ENCODE data around the gene ALPP. TPM values are rescaled to one million over a fixed set of nuclear protein-coding genes. Genes with fewer than 3 reads are reported as not detected.
A peak's percentile ranks its signal among the peaks of the same experiment; 100 is the strongest.

ALPP gene
- total RNA-seq, 1 experiment from 2014 or later, result 8.6 TPM

DNA sequence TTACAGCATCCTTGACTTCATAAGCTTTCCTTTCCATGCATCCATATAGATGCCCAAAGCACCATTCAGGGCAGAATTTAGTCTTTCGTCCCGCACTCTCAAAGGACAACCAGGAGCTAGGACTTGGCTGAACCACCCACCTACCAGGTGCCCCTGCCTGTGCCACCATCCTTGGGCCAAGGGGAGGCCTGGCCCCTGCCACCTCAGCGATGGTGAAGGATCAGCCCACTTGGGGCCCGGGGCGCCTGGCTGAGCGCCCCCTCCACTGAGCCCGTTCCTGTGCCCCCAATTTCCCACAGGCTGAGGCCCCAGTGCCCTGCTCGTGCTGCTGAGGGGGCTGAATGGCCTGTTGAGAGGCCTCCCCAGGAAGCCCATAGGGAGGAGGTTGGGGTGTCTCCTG is 33.3 kb upstream of the ALPP start:
- Histone ChIP-seq H4K20me1 (ENCODE audit: low read length) (no peaks in the 10 kb centered on the region), H2AFZ (ENCODE audit: low read length) (no peak overlapping the region), H3K4me3 (ENCODE audit: low read length) (no peak overlapping the region), H3K36me3 (ENCODE audit: low read depth, low read length) (no peaks in the 10 kb centered on the region), H3F3A (ENCODE audit: low read length, unreplicated experiment) (no peaks in the 10 kb centered on the region), H3K79me2 (ENCODE audit: low read length) (no peaks in the 10 kb centered on the region), H3K27ac (ENCODE audit: low read length) (no peak overlapping the region), H3K27me3 (ENCODE audit: low read length) (no peaks in the 10 kb centered on the region), H3K4me1 (ENCODE audit: insufficient read depth, low read length) (peaks cover 4% of the 10 kb centered on the region; the same call in 1 of the 2 replicates), H3K4me2 (ENCODE audit: low read length) (no peak overlapping the region), H3K9me2 (replicated peaks; ENCODE audit: low read length) (no peaks in the 10 kb centered on the region), H3K9me3 (ENCODE audit: low read length) (no peaks in the 10 kb centered on the region), H3K9ac (ENCODE audit: low read length) (no peak overlapping the region)
- ChIA-PET POLR2A (ENCODE audit: unreplicated experiment) (no interaction called here), CTCF (no interaction called here)
- no TSS peak for BruUV-seq (replicated peaks)
- intact Hi-C loops (cut with micrococcal nuclease), result no loop called here
- no peak for ATAC-seq
- TF ChIP-seq EZH2 (IDR thresholded peaks at IDR 0.05; ENCODE audit: low read length, unreplicated experiment) (no peak), EZH2phosphoT487 (IDR thresholded peaks at IDR 0.05; ENCODE audit: borderline replicate concordance, low read length) (no peak)
- TF ChIP-seq, protein P1, sequence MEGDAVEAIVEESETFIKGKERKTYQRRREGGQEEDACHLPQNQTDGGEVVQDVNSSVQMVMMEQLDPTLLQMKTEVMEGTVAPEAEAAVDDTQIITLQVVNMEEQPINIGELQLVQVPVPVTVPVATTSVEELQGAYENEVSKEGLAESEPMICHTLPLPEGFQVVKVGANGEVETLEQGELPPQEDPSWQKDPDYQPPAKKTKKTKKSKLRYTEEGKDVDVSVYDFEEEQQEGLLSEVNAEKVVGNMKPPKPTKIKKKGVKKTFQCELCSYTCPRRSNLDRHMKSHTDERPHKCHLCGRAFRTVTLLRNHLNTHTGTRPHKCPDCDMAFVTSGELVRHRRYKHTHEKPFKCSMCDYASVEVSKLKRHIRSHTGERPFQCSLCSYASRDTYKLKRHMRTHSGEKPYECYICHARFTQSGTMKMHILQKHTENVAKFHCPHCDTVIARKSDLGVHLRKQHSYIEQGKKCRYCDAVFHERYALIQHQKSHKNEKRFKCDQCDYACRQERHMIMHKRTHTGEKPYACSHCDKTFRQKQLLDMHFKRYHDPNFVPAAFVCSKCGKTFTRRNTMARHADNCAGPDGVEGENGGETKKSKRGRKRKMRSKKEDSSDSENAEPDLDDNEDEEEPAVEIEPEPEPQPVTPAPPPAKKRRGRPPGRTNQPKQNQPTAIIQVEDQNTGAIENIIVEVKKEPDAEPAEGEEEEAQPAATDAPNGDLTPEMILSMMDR (conservative IDR thresholded peaks at IDR 0.05; ENCODE audit: low read depth, low read length), result no peak
- DNase-seq, result no peak

DNA sequence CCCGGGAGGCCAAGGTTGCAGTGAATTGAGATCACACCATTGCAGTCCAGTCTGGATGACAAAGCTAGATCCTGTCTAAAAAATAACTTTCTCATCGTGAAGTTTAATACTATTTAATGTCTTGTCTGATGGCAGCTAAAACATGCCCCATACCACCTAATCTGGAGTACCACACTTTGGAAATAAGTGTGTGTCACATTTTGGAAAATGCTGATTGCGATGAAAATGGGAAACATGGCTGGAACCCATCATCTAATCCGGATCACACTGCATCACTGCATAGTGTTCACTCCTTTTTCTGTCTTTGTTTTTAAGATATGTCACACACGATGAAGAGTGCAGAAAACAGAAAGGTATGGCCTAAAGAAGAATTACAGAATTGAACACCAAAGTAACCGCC is 31.2 kb upstream of the ALPP start:
- Histone ChIP-seq H4K20me1 (ENCODE audit: low read length) (no peaks in the 10 kb centered on the region), H3K9me2 (replicated peaks; ENCODE audit: low read length) (no peaks in the 10 kb centered on the region), H3K9me3 (ENCODE audit: low read length) (no peaks in the 10 kb centered on the region), H3K27ac (ENCODE audit: low read length) (no peak overlapping the region), H3K27me3 (ENCODE audit: low read length) (peaks cover 4% of the 10 kb centered on the region; the same call in 1 of the 2 replicates), H3K9ac (ENCODE audit: low read length) (no peak overlapping the region), H3K36me3 (ENCODE audit: low read depth, low read length) (no peaks in the 10 kb centered on the region), H3K4me1 (ENCODE audit: insufficient read depth, low read length) (peaks cover 4% of the 10 kb centered on the region), H3F3A (ENCODE audit: low read length, unreplicated experiment) (no peaks in the 10 kb centered on the region), H3K4me2 (ENCODE audit: low read length) (no peak overlapping the region), H3K79me2 (ENCODE audit: low read length) (no peaks in the 10 kb centered on the region), H3K4me3 (ENCODE audit: low read length) (no peak overlapping the region), H2AFZ (ENCODE audit: low read length) (no peak overlapping the region)
- DNase-seq (no peak), ATAC-seq (no peak)
- intact Hi-C loops (cut with micrococcal nuclease), result no loop called here
- no TSS peak for BruUV-seq (replicated peaks)
- ChIA-PET CTCF (no interaction called here), POLR2A (ENCODE audit: unreplicated experiment) (no interaction called here)
- TF ChIP-seq EZH2phosphoT487 (IDR thresholded peaks at IDR 0.05; ENCODE audit: borderline replicate concordance, low read length), result no peak
- no peak for TF ChIP-seq EZH2 (IDR thresholded peaks at IDR 0.05; ENCODE audit: low read length, unreplicated experiment)
- TF ChIP-seq, protein P1 (conservative IDR thresholded peaks at IDR 0.05; ENCODE audit: low read depth, low read length), result no peak

DNA sequence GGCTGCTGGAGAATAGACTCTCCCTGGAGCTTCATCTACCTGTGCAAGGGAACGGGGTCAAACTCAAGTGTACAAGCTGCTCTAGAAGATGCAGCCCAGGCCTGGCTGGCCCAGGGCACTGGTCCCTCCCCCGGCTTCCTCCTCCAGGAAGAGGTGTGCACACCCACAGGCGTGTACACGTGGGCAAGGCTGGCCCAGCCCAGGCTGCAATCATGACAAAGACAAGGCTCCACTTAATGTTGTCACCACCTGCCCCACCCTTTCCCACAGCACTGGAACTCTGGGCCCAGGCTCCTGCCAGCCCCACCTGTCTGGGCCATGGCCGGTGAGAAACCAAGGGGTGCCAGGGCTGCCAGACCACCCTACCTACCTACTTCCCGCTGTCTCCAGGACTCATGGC is 29.6 kb upstream of the ALPP start:
- H3K4me2 ChIP-seq (ENCODE audit: low read length), result no peak overlapping the region
- H3K4me1 ChIP-seq (ENCODE audit: insufficient read depth, low read length), result peaks cover 4% of the 10 kb centered on the region
- no peaks in the 10 kb centered on the region for H3K36me3 ChIP-seq (ENCODE audit: low read depth, low read length)
- peak overlapping the region; percentile 10; the same call in 1 of the 2 replicates for H3K9ac ChIP-seq (ENCODE audit: low read length)
- ChIA-PET CTCF (no interaction called here), POLR2A (ENCODE audit: unreplicated experiment) (no interaction called here)
- TF ChIP-seq EZH2phosphoT487 (IDR thresholded peaks at IDR 0.05; ENCODE audit: borderline replicate concordance, low read length) (no peak), EZH2 (IDR thresholded peaks at IDR 0.05; ENCODE audit: low read length, unreplicated experiment) (no peak)
- TF ChIP-seq, protein P1 (conservative IDR thresholded peaks at IDR 0.05; ENCODE audit: low read depth, low read length), result no peak
- no peaks in the 10 kb centered on the region for H3F3A ChIP-seq (ENCODE audit: low read length, unreplicated experiment)
- H3K9me3 ChIP-seq (ENCODE audit: low read length), result no peaks in the 10 kb centered on the region
- no peak overlapping the region for H2AFZ ChIP-seq (ENCODE audit: low read length)
- H3K79me2 ChIP-seq (ENCODE audit: low read length), result no peaks in the 10 kb centered on the region
- H3K9me2 ChIP-seq (replicated peaks; ENCODE audit: low read length), result no peaks in the 10 kb centered on the region
- H4K20me1 ChIP-seq (ENCODE audit: low read length), result no peaks in the 10 kb centered on the region
- BruUV-seq (replicated peaks), result no TSS peak
- H3K27me3 ChIP-seq (ENCODE audit: low read length), result peaks cover 4% of the 10 kb centered on the region; the same call in 1 of the 2 replicates
- H3K4me3 ChIP-seq (ENCODE audit: low read length), result no peak overlapping the region
- intact Hi-C loops (cut with micrococcal nuclease), result no loop called here
- ATAC-seq, result peak; percentile 82
- DNase-seq, result peak; percentile 63
- H3K27ac ChIP-seq (ENCODE audit: low read length), result 0 out of 2 replicates have a peak overlapping the region, but pooled peaks have one; percentile 39

Measured in PC-3 (cell line).